GM12878 (cell line): Measurements from ENCODE around the gene NEBL. TPM values are rescaled to one million over a fixed set of nuclear protein-coding genes. Genes with fewer than 3 reads are reported as not detected.

Experiments used
- ATAC-seq: fragments of 200-7000 bp; cut with Tn5 transposase; 3 replicates; pipeline ENCODE4 v1.9.1; 2020; ENCODE audit warnings: mild to moderate bottlenecking, moderate library complexity
- BruUV-seq: library from RNA; stranded (reverse); fragments of 400-500 nt; replicated peaks from 2 replicates; lab custom pipeline; 2021; lab: Mats Ljungman, UMichigan
- CTCF ChIA-PET: fragments of 300-600 bp; sonication (Branson Sonifier 250); formaldehyde crosslinking; extraction: SDS; loops from one replicate; lab custom pipeline; 2021; ENCODE audit warnings: inconsistent platforms; lab: Yijun Ruan, JAX
- POLR2A ChIA-PET: fragments of 350-600 bp; formaldehyde crosslinking; extraction: SDS; loops from one replicate; lab custom pipeline; 2021; ENCODE audit warnings: inconsistent platforms; lab: Charles Lee
- RAD21 ChIA-PET: fragments of 300-600 bp; sonication (Branson Sonifier 250); formaldehyde crosslinking; loops from one replicate; lab custom pipeline; 2023; ENCODE audit warnings: antibody characterized with exemption; ENCODE audit not compliant: unreplicated experiment; lab: Charles Lee
- SMC1A ChIA-PET: fragments of 300-600 bp; sonication (Branson Sonifier 250); formaldehyde crosslinking; loops from one replicate; lab custom pipeline; 2023; ENCODE audit not compliant: unreplicated experiment, uncharacterized antibody; lab: Charles Lee
- DNase-seq: peaks from one replicate; pipeline ENCODE4 v3.0.0-alpha.2; 2011; ENCODE audit warnings: low read depth, low spot score
- FAIRE-seq: peaks from 3 replicates; lab custom pipeline; 2011; peaks lifted over from hg19 to GRCh38; lab: Jason Lieb, UNC
- H2AFZ ChIP-seq: 2 replicates; pipeline ENCODE4 v1.6.0; 2011; ENCODE audit warnings: low read depth, low read length, control low read depth; ENCODE audit not compliant: control insufficient read depth
- H3K27ac ChIP-seq: 2 replicates; pipeline ENCODE4 v1.5.1; 2011; ENCODE audit warnings: control low read depth; ENCODE audit not compliant: control insufficient read depth, insufficient read depth
- H3K27me3 ChIP-seq, 2 experiments: replicated peaks in 1 of 2; 2 replicates each; pipeline versions ENCODE4 v1.6.0 to v1.6.1; 2011; ENCODE audit warnings: low read length in 1 of 2; ENCODE audit not compliant: control insufficient read depth in 2 of 2, insufficient read depth in 2 of 2
- H3K36me3 ChIP-seq, 2 experiments: 2 replicates each; pipeline ENCODE4 v1.5.1; 2011; ENCODE audit warnings: low read length in 1 of 2; ENCODE audit not compliant: control insufficient read depth in 2 of 2, insufficient read depth in 2 of 2
- H3K4me1 ChIP-seq: 2 replicates; pipeline ENCODE4 v1.6.1; 2011; ENCODE audit warnings: mild to moderate bottlenecking, low read length, moderate library complexity, mixed read lengths; ENCODE audit not compliant: control insufficient read depth, insufficient read depth
- H3K4me2 ChIP-seq: 2 replicates; pipeline ENCODE4 v1.6.0; 2011; ENCODE audit warnings: control low read depth; ENCODE audit not compliant: control insufficient read depth, insufficient read depth
- H3K4me3 ChIP-seq: fragments of 200-600 bp; sonication (generic); 2 replicates; pipeline ENCODE4 v1.5.1; 2016
- H3K79me2 ChIP-seq: 2 replicates; pipeline ENCODE4 v1.6.0; 2011; ENCODE audit warnings: low read length; ENCODE audit not compliant: control insufficient read depth, insufficient read depth
- H3K9ac ChIP-seq: 2 replicates; pipeline ENCODE4 v1.8.0; 2011; ENCODE audit warnings: low read length, control low read depth, mixed read lengths; ENCODE audit not compliant: control insufficient read depth, insufficient read depth
- H3K9me3 ChIP-seq: replicated peaks from 3 replicates; pipeline ENCODE4 v1.5.1; 2011; ENCODE audit warnings: mild to moderate bottlenecking, low read length; ENCODE audit not compliant: control insufficient read depth, insufficient read depth
- H4K20me1 ChIP-seq: 2 replicates; pipeline ENCODE4 v1.6.0; 2011; ENCODE audit not compliant: control insufficient read depth, insufficient read depth
- E2F8 ChIP-seq: fragments of 450-650 bp; IDR thresholded peaks from 2 replicates; pipeline ENCODE4 v1.6.1; 2018; ENCODE audit warnings: mild to moderate bottlenecking, low read depth, moderate library complexity; ENCODE audit not compliant: partially characterized antibody
- MYB ChIP-seq: fragments of 150-350 bp; IDR thresholded peaks from 2 replicates; pipeline ENCODE4 v1.6.1; 2014; ENCODE audit warnings: mild to moderate bottlenecking, low read depth, low read length, borderline replicate concordance
- NR2C2 ChIP-seq: IDR thresholded peaks from 2 replicates; pipeline ENCODE4 v1.6.1; 2011; ENCODE audit warnings: borderline replicate concordance, low read depth; ENCODE audit not compliant: control insufficient read depth, insufficient read length
- POLR2AphosphoS2 ChIP-seq: IDR thresholded peaks from 2 replicates; pipeline ENCODE4 v1.6.1; 2011; ENCODE audit warnings: low read depth, mild to moderate bottlenecking, low read length, improper control_type of control experiment, moderate library complexity
- SREBF2 ChIP-seq: IDR thresholded peaks from 2 replicates; pipeline ENCODE4 v1.6.1; 2012; ENCODE audit warnings: mild to moderate bottlenecking, low read length
- WGBS: methylation state at CpG from one replicate; pipeline ENCODE4 v1.1.6; 2016; ENCODE audit warnings: low lambda C conversion rate; ENCODE audit not compliant: insufficient replicate concordance, insufficient coverage; ENCODE audit errors: missing lambda C conversion rate; 5-methylcytosine and 5-hydroxymethylcytosine counted together
- in situ Hi-C: fragments of 300-500 bp; cut with MboI; formaldehyde crosslinking; loops from 9 replicates; pipeline ENCODE4 v1.14.3; 2018; ENCODE audit warnings: mixed read lengths
- intact Hi-C: fragments of 100-400 bp; cut with micrococcal nuclease; formaldehyde crosslinking; loops from one replicate; pipeline ENCODE4 v1.14.2; 2022; ENCODE audit not compliant: unreplicated experiment
- polyA plus RNA-seq, 11 experiments: library from polyadenylated mRNA; depleted of rRNA in 4 of 11; unstranded in 6 of 11; stranded (reverse) in 5 of 11; fragments of >200 nt; fragmentation: Nextera tagmentation in 4 of 11; fragmentation: Illumina TruSeq in 1 of 11; extraction: Ambion mirVana in 4 of 11; extraction: Trizol in 1 of 11; gene quantifications; 1 replicate in 1 of 11; 2 replicates in 10 of 11; pipeline versions ENCODE4 v1.2.1 to v1.2.3, GENCODE V29; 2011 to 2016; ENCODE audit warnings: inconsistent platforms in 2 of 11, missing spikeins in 2 of 11, low read depth in 1 of 11
- total RNA-seq, 4 experiments: library from RNA; depleted of rRNA in 3 of 4; stranded (reverse); fragments of >200 nt in 3 of 4; fragmentation: Illumina TruSeq in 1 of 4; extraction: Trizol in 1 of 4; gene quantifications; 2 replicates each; pipeline versions ENCODE4 v1.2.1 to v1.2.3, GENCODE V29; 2013 to 2021

NEBL gene
- total and polyA plus RNA-seq, 10 of the 15 experiments (the other 5 are each of a cell fraction or from before 2014, with no cell fraction given) = 0.04 to 0.56 (median 0.11) TPM; not detected in 6

- Histone ChIP-seq H3K27ac (no peak overlapping the region), H3K27me3 (no peaks in the 10 kb centered on the region; a peak in 2 of 4 replicates), H3K9me3 (no peaks in the 10 kb centered on the region), H3K4me3 (no peak overlapping the region), H3K4me2 (no peak overlapping the region), H3K79me2 (no peaks in the 10 kb centered on the region), H4K20me1 (no peaks in the 10 kb centered on the region), H2AFZ (no peak overlapping the region), H3K4me1 (no peaks in the 10 kb centered on the region), H3K9ac (no peak overlapping the region), H3K36me3 (no peaks in the 10 kb centered on the region)
- FAIRE-seq = no peak
- TF ChIP-seq POLR2AphosphoS2 (no peak), SREBF2 (no peak), MYB (no peak), NR2C2 (no peak), E2F8 (no peak)
- WGBS = 11% methylated on average over 7 of the region's 7 CpGs
- no peak for ATAC-seq
- ChIA-PET POLR2A (no interaction called here), SMC1A (no interaction called here), CTCF (no interaction called here), RAD21 (no interaction called here)
- in situ Hi-C loops = no loop called here
- no TSS peak for BruUV-seq
- intact Hi-C loops = loop anchor here (10.0 kb wide), 1 partner anchor 357 kb away; no protein-coding TSS in a partner anchor
- DNase-seq = no peak
Observed at GRCh38 chr10:20887706-20888555, 9.2 kb downstream of the NEBL start.
